ENCODE results near the gene EDEM2. TPM values are rescaled to one million over a fixed set of nuclear protein-coding genes. Genes with fewer than 3 reads are reported as not detected.

The EDEM2 gene
- total RNA-seq, 3 donors from 2014 or later: 17.9 to 32.1 (median 22.5) TPM

DNA sequence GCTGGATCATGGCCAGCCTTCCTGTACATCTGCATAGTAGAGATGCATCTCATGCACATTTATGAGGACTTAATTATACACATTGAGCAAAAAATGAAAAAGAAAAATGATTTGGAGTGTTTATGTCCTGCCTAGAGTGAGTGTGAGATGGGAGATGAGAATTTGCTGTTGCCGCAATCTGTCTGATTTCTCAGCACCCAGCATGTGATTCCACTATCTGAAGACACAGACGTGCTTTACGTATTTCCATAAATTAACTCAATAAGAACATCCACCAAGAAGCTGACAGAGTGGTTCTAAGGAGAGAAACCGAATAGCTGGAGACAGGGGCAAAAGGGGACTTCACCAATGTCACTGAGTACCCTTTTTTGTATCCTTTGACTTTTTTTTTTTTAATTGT, 15.2 kb downstream of the EDEM2 start:
- intact Hi-C loops (cut with DNase I, micrococcal nuclease): no loop called here
- TF ChIP-seq, protein P1, sequence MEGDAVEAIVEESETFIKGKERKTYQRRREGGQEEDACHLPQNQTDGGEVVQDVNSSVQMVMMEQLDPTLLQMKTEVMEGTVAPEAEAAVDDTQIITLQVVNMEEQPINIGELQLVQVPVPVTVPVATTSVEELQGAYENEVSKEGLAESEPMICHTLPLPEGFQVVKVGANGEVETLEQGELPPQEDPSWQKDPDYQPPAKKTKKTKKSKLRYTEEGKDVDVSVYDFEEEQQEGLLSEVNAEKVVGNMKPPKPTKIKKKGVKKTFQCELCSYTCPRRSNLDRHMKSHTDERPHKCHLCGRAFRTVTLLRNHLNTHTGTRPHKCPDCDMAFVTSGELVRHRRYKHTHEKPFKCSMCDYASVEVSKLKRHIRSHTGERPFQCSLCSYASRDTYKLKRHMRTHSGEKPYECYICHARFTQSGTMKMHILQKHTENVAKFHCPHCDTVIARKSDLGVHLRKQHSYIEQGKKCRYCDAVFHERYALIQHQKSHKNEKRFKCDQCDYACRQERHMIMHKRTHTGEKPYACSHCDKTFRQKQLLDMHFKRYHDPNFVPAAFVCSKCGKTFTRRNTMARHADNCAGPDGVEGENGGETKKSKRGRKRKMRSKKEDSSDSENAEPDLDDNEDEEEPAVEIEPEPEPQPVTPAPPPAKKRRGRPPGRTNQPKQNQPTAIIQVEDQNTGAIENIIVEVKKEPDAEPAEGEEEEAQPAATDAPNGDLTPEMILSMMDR (IDR thresholded peaks at IDR 0.05): no peak
- H3K9me3 ChIP-seq: no peaks in the 10 kb centered on the region
- no peaks in the 10 kb centered on the region for H3K4me1 ChIP-seq (ENCODE audit: low read depth)
- H3K4me3 ChIP-seq: no peak overlapping the region
- H3K36me3 ChIP-seq (ENCODE audit: low read depth): no peaks in the 10 kb centered on the region
- DNase-seq: no peak
- ATAC-seq: no peak

DNA sequence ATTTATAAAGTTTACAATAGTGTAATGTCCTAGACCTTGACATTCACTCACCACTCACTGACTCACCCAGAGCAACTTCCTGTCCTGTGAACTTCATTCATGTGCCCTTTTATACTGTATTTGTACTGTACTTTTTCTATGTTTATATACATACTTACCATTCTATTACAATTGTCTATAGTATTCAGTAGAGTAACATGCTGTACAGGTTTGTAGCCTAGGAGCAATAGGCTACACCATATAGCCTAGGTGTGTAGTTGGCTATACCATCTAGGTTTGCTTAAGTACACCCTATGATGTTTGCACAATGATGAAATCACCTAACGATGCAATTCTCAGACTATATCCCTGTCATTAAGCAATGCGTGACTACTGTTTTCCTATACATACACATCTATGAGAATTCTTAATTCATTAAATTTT, 17.5 kb downstream of the EDEM2 start:
- peaks cover 4% of the 10 kb centered on the region for H3K36me3 ChIP-seq (ENCODE audit: low read depth)
- DNase-seq: no peak
- H3K9me3 ChIP-seq: no peaks in the 10 kb centered on the region
- intact Hi-C loops (cut with DNase I, micrococcal nuclease): no loop called here
- ATAC-seq: peak; percentile 96
- H3K4me1 ChIP-seq (ENCODE audit: low read depth): no peaks in the 10 kb centered on the region
- no peak overlapping the region for H3K4me3 ChIP-seq
- TF ChIP-seq, protein P1 (IDR thresholded peaks at IDR 0.05): no peak

DNA sequence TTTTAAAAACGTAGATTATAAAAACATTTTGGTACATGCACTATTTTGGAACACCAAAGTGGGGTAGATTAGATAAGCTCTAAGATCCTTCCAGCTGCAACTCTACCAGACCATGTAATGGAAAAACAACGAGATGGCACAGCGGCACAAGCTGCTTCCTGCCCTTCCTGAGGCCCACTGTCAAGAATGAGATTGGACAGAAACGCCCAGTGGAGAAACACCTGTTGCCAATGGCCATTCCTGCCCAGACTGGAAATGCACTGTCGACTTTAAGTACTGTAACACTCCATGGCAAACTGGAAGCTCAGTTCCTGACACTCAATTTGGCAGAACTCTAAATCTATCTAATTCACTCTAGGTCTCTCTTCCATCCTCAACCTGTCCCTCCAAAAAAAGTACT, 21.4 kb downstream of the EDEM2 start:
- ATAC-seq: no peak

DNA sequence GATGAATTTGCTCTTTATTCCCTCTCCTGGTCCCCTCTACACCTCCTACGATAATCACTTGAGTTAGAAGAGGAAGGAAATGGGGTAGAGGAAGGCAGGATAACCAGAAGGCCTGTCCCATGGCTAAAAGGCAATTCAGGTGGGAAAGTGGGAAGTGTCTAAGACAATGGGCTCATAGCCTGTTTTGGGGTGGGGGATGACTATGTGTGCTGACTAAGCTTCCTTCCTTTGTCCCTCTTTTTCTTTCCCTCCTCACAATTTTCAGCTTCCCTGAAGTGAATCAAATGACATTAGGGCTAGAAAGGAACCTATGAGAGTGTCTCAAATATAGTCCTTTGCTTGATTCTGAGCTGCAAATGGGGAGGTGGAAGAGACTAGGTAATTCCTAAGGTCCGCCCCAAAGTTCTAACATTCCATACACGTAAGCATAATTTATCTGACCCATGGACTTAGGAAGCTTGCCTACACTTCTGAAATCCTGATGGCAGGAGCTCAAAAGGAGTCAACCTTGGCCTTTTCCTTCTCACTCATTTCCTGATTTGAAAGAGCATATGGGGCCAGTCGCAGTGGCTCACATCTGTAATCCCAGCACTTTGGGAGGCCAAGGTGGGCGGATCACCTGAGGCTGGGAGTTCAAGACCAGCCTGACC, 24.3 kb downstream of the EDEM2 start:
- peaks cover 4% of the 10 kb centered on the region for H3K36me3 ChIP-seq (ENCODE audit: low read depth)
- H3K4me3 ChIP-seq: no peak overlapping the region
- DNase-seq (no peak), ATAC-seq (no peak)
- H3K9me3 ChIP-seq: no peaks in the 10 kb centered on the region
- intact Hi-C loops (cut with DNase I, micrococcal nuclease): no loop called here
- TF ChIP-seq, protein P1 (IDR thresholded peaks at IDR 0.05): no peak
- no peaks in the 10 kb centered on the region for H3K4me1 ChIP-seq (ENCODE audit: low read depth)

More for the DNA sequence above, 21.4 kb downstream of the EDEM2 start:
- DNase-seq: no peak
- Histone ChIP-seq H3K4me1 (ENCODE audit: low read depth) (no peaks in the 10 kb centered on the region), H3K4me3 (no peak overlapping the region), H3K36me3 (ENCODE audit: low read depth) (peaks cover 4% of the 10 kb centered on the region), H3K9me3 (no peaks in the 10 kb centered on the region)
- intact Hi-C loops (cut with DNase I, micrococcal nuclease): no loop called here
- TF ChIP-seq, protein P1 (IDR thresholded peaks at IDR 0.05): no peak

DNA sequence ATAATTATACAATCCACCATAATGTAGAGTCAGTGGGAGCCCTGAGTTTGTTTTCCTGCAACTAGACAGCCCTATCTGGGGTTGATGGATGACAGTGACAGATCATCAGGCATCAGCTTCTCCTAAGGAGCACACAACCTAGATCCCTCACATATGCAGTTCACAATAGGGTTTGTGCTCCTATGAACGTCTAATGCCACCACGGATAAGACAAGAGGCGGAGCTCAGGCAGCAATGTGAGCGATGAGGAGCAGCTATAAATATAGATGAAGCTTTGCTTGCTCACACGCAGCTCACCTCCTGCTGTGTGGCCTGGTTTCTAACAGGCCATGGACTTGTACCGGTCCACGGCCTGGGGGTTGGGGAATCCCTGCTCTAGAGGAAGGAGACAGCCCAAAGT, 25.9 kb downstream of the EDEM2 start:
- Histone ChIP-seq H3K4me1 (ENCODE audit: low read depth) (no peaks in the 10 kb centered on the region), H3K9me3 (no peaks in the 10 kb centered on the region), H3K4me3 (no peak overlapping the region), H3K36me3 (ENCODE audit: low read depth) (peaks cover 2% of the 10 kb centered on the region)
- no peak for ATAC-seq
- TF ChIP-seq, protein P1 (IDR thresholded peaks at IDR 0.05): no peak
- intact Hi-C loops (cut with DNase I, micrococcal nuclease): no loop called here
- DNase-seq: no peak

Measured in mucosa of descending colon (tissue), 3 donors.